ENCODE results near the gene CASP6.

Gene CASP6

DNA sequence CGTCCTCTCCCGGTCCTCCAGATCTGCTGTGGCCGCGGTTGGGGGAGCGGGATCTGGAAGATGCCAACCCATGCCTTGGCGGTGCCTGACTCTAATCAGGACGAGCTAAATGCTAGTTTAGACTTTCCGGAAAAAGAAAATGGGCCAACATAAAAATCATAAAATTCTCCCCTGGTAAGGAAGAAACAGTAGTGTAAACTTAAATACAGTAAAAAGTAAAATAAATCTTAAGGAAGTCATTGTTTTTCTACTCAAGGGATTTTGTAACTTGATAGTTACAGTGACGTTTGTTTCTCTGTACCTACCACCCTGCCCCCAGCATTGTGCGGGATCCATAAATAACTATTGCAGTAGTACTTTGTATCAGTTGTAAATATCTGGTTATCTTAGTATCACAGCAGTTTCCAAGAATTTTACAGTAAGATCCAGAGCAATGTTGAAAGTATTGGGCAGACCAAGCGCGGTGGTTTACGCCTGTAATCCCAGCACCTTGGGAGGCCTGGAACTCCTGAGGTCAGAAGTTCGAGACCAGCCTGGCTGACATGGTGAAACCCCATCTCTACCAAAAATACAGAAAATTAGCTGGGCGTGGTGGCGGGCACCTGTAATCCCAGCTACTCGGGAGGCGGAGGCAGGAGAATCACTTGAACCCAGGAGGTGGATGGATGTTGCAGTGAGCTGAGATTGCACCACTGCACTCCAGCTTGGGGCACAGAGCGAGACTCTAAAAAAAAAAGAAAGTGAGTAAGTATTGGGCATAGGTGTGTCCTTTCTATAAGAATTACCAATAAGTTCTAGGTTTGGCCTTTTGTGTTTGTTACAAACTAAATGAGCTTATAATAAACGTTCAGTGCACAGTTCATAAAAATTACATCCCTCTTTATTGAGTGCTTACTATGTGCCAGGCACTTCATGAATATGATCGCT is 27.6 kb upstream of the CASP6 start:
- H3K4me3 ChIP-seq (replicated peaks; ENCODE audit: low read depth, low read length) = peak overlapping the region; percentile 78
- DNase-seq (ENCODE audit: extremely low read depth, low read depth) = no peak
- TF ChIP-seq, protein P1, sequence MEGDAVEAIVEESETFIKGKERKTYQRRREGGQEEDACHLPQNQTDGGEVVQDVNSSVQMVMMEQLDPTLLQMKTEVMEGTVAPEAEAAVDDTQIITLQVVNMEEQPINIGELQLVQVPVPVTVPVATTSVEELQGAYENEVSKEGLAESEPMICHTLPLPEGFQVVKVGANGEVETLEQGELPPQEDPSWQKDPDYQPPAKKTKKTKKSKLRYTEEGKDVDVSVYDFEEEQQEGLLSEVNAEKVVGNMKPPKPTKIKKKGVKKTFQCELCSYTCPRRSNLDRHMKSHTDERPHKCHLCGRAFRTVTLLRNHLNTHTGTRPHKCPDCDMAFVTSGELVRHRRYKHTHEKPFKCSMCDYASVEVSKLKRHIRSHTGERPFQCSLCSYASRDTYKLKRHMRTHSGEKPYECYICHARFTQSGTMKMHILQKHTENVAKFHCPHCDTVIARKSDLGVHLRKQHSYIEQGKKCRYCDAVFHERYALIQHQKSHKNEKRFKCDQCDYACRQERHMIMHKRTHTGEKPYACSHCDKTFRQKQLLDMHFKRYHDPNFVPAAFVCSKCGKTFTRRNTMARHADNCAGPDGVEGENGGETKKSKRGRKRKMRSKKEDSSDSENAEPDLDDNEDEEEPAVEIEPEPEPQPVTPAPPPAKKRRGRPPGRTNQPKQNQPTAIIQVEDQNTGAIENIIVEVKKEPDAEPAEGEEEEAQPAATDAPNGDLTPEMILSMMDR (IDR thresholded peaks at IDR 0.05; ENCODE audit: low read depth, low read length, missing control alignments) = no peak

- DNase-seq (ENCODE audit: extremely low read depth, low read depth) = peak; percentile 17
- TF ChIP-seq, protein P1 (IDR thresholded peaks at IDR 0.05; ENCODE audit: low read depth, low read length, missing control alignments) = no peak
- H3K4me3 ChIP-seq (replicated peaks; ENCODE audit: low read depth, low read length) = peak within 1 kb of the TSS; percentile 78
These were observed 26.7 kb upstream of the CASP6 start, which contains the start of gene PLA2G12A for GRCh38 chr4:109729718-109730618. TSS of gene PLA2G12A (minus strand) at chr4:109730070. CDS start at chr4:109729809, 261 bp downstream.

- peak overlapping the region; percentile 78 for H3K4me3 ChIP-seq (replicated peaks; ENCODE audit: low read depth, low read length)
- TF ChIP-seq, protein P1 (IDR thresholded peaks at IDR 0.05; ENCODE audit: low read depth, low read length, missing control alignments) = no peak
- no peak for DNase-seq (ENCODE audit: extremely low read depth, low read depth)
These were observed 26.0 kb upstream of the CASP6 start for GRCh38 chr4:109729117-109729717.

DNA sequence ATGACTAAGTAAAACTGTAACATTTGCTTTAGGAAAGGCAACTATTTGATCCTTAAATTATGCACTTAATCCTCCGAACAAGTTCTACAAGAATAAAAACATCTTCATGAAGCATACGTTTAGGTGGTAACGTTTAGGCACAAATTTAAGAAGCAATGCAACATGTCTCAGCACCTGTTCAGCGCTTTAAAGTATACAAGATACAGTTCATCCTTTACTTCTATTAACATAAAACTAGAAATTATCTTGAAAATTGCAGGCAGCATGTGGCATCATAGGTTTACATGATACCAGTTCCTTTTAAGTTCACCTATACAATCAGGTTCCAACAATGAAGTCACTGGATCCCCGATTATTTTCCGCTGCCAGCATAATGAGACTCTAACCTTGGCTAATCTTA is 25.1 kb upstream of the CASP6 start:
- TF ChIP-seq, protein P1 (IDR thresholded peaks at IDR 0.05; ENCODE audit: low read depth, low read length, missing control alignments) = no peak
- H3K4me3 ChIP-seq (replicated peaks; ENCODE audit: low read depth, low read length) = peak overlapping the region; percentile 78
- DNase-seq (ENCODE audit: extremely low read depth, low read depth) = no peak

- no peak overlapping the region for H3K4me3 ChIP-seq (replicated peaks; ENCODE audit: low read depth, low read length)
- no peak for DNase-seq (ENCODE audit: extremely low read depth, low read depth)
- TF ChIP-seq, protein P1 (IDR thresholded peaks at IDR 0.05; ENCODE audit: low read depth, low read length, missing control alignments) = no peak
These were observed 19.9 kb upstream of the CASP6 start for GRCh38 chr4:109723110-109723509.

DNA sequence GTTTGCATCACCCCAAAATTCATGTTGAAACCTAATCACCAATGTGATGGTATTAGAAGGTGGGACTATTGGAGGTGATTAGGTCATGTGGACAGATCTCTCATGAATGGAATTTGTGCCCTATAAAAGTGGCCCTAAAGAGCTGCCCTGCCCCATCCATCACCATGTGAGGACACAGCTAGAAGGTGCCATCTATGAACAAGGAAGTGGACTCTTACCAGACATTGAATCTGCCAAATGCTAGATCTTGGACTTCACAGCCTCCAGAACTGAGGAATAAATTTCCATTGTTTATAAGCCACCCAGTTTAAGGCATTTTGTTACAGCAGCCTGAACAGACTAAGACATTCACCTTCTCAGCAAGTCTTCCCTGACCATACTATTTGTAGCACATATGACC is 19.1 kb upstream of the CASP6 start:
- DNase-seq (ENCODE audit: extremely low read depth, low read depth) = no peak
- TF ChIP-seq, protein P1 (IDR thresholded peaks at IDR 0.05; ENCODE audit: low read depth, low read length, missing control alignments) = no peak
- H3K4me3 ChIP-seq (replicated peaks; ENCODE audit: low read depth, low read length) = no peak overlapping the region

Measured in HFF-Myc (cell line).